ENCODE data around the gene DDX54.
A peak's percentile ranks its signal among the peaks of the same experiment; 100 is the strongest.

Gene DDX54, protein sequence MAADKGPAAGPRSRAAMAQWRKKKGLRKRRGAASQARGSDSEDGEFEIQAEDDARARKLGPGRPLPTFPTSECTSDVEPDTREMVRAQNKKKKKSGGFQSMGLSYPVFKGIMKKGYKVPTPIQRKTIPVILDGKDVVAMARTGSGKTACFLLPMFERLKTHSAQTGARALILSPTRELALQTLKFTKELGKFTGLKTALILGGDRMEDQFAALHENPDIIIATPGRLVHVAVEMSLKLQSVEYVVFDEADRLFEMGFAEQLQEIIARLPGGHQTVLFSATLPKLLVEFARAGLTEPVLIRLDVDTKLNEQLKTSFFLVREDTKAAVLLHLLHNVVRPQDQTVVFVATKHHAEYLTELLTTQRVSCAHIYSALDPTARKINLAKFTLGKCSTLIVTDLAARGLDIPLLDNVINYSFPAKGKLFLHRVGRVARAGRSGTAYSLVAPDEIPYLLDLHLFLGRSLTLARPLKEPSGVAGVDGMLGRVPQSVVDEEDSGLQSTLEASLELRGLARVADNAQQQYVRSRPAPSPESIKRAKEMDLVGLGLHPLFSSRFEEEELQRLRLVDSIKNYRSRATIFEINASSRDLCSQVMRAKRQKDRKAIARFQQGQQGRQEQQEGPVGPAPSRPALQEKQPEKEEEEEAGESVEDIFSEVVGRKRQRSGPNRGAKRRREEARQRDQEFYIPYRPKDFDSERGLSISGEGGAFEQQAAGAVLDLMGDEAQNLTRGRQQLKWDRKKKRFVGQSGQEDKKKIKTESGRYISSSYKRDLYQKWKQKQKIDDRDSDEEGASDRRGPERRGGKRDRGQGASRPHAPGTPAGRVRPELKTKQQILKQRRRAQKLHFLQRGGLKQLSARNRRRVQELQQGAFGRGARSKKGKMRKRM

DNA sequence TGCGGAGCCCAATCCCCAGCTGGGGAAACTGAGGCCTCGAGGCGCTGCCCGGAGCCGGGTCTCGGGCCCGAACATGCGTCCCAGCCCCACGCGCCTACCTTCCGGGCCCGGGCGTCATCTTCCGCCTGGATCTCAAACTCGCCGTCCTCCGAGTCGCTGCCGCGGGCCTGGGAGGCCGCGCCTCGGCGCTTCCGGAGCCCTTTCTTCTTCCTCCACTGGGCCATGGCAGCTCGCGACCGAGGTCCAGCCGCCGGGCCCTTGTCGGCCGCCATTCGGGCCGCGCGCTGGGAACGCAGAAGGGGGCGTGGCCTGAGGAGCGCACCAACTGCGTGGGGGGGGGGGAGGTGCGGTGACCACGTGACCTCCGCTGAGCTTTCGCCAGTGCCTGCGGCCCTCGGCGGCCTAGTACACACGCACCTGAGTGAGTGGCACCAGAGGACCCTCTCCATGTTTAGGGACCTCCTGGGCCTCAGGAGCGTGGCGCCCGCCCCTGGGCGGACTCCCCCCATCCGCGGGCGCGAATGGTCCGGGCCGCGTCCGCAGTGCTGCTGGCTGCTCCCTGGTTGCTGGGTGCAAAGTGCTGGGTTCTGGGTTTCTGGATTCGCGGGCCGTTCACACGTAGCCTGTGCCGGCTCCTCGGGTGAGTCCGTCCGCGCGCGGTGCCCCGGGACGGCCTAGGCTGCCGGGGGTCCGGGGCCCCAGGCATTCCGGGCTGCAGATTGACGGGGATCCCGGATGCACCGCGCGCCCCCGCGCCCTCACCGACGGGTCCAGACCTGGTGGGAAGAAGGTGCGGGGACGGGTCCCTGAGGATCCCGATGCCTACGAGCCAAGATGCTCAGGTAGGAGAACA lies at the start of gene DDX54, which contains the start of gene RITA1:
DDX54 (minus strand) TSS at position 299 of the 853 bp plus-strand sequence; CDS start at position 272, 27 bp downstream.
RITA1 (plus strand) TSS at position 542 of the 853 bp plus-strand sequence. CDS start 1,026 bp downstream, outside the sequence.
- no peak for DNase-seq

DNA sequence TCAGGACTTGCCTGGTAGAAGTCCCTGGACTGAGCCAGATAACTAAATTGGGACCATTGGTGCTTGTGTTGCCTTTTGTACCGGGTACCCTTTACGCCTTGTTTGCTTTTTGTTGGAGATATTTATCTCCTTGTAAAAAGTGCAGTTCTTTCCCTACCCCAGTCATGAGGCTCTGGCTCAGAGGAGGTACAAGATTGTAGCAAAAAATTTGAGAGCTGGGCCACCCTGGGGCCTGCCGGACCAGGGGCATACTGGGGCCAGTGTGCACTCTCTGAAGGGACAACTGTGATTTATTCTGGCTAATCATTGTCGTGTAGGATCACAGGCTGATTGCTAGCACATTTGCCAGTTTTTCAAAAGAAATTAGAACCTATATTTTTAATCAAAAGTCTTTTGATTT lies 49.2 kb upstream of the DDX54 start:
- no peak for DNase-seq

DNA sequence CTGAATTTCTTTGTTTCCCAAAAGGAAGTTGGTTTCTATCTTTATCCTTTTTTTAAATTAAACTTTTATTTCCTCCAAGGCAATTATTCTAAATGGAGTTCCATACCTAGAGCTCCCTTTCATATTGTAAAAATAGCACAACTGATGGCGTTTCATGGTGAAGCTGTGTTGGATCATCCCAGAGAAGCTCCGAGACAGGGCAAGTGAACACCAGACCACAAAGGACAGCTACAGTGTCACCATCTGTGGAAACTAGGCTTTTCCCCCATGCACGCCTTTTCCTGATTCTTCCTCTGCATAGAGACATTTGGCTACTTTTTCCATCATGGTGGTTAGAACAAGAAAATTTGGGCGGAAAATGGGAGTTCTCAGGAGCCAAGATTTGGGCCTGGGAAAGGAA lies 48.7 kb upstream of the DDX54 start:
- no peak for DNase-seq

DNA sequence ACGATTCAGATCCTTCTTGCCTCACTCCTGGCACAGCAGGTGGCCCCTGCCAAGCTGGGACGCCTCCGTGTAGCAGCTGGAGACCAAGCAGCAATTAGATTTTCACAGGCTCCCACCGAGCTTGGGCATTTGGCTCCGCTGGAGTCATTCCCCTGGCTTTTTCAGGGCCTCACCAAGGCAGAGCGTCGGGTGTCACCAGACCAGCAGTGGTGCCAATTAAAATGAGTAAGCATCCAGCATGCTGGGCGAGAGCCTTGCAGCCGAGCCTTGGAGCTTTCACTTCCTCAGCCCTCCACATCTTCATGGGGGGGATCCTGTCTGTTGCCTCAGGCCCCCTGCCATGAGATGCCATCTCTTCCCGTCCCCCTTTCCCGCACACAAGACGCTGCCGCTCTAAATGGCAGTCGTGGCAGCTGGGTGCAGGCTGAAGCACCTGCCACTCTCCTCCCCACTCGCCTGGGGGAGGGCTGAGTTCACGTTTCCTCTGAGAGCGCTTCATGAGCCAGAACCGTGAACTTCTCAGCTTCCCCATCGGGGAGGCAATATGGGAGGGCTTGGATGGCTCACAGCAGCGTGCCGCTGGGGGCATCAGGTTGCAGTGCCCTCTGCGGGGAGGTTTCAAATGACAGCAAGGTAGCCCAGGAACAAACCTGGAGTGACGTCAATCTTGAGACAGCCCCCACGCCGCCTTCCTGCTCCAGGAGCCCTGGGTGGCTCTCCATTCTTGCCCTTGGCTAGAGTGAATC lies 47.7 kb upstream of the DDX54 start:
- DNase-seq: no peak

DNA sequence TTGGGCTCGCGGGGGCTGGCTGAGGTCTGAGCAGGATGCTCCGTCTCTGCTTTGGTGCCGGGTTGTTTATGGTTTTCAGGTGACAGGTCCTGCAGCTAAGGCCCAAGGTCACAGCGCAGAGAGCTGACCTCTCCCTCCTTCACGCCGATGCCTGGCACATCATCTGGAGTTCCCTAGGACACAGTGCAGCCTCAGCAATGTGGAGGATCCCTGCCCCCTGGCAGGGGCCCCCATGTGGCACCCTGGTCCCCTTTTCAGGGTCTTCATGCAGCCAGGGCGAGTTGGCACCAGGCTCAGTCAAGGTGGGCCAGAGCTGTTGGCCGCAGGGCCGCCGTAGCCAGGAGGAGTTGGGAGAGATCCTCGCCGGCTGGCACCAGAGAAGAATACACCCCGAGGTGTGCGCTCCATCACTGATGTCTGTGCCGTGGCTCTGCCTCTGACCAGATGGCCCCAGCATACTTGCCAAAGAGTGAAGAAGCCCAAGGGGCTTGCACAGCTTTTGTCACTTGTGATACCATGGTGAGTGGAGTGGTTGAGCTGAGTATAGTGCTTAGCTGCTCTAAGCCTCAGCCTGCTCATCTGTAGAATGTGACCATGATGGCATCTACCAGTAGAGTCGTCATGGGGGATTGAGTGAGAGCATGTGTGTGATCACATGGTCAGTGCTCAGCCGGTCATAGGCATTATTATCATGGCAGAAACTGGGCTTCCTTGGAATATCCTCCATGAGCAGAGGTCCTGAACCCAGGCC lies 47.0 kb upstream of the DDX54 start:
- no peak for DNase-seq

DNA sequence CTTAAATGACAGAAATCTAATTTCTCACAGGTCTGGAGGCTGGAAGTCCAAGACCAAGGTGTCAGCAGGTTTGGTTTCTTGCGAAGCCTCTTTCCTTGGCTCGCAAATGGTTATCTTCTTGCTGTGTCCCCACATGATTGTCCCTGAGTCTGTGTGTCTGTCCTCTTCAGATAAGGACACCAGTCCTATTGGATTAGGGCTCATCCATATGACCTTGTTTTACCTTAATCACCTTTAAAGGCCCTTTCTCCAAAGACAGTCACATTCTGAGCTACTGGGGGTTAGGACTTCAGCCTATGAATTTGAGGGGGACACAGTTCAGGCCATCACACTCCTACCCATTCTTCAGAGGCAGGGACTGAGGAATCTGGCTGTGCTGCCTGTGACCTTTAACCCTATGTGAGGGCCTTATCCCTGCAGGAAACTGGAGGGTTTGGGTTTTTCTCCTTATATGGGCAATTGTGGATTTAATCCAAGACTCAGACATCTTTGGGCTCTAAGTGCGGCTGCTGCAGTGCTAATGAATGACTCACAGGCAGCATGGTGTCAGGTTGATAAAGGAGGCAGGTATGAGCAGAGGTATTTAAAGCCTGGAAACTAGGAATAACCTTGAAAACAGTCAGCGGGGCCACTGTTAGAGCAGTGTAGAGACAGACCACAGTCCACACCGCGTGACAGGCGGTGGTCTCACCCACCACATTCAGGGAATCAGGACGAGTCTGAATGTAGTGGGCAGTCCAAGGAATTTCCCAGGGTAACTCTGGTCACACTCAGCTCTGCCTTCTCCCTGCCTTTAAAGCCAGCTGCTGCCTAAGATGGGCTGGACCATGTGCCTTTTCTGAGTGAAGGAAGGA lies 46.2 kb upstream of the DDX54 start:
- no peak for DNase-seq

DNA sequence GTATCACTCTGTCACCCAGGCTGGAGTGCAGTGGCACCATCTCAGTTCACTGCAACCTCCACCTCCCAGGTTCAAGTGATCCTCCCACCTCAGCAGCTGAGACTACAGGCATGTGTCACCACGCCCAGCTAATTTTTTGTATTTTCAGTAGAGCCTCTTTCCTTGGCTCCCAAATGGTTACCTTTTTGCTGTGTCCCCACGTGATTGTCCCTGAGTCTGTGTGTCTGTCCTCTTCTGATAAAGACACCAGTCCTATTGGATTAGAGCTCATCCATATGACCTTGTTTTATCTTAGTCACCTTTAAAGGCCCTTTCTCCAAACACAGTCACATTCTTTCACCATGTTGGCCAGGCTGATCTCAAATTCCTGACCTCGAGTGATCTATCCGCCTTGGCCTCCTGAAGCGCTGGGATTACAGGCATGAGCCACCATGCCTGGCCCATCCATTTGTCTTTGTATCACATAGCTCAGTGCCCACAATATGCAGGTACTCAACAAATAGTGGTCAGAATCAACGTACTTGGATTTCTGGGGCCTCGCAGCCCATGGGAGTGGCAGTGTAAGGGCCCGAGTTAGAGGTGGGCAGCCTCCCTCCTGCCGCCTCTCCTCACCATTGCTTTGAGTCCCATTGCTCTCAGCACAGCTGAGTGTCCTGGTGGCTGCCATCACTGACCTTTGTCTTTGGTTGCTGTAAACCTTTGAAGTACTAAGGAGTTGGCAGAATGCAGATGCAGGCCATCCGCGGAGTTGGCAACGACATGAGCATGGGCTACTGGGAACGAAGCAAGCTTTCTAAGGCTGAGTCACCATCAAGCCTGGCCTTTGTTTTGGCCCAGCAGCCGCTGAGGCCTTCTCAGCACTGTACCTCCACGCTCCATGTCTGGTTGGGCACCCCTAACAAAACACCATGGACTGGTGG lies 45.3 kb upstream of the DDX54 start:
- no peak for DNase-seq

DNA sequence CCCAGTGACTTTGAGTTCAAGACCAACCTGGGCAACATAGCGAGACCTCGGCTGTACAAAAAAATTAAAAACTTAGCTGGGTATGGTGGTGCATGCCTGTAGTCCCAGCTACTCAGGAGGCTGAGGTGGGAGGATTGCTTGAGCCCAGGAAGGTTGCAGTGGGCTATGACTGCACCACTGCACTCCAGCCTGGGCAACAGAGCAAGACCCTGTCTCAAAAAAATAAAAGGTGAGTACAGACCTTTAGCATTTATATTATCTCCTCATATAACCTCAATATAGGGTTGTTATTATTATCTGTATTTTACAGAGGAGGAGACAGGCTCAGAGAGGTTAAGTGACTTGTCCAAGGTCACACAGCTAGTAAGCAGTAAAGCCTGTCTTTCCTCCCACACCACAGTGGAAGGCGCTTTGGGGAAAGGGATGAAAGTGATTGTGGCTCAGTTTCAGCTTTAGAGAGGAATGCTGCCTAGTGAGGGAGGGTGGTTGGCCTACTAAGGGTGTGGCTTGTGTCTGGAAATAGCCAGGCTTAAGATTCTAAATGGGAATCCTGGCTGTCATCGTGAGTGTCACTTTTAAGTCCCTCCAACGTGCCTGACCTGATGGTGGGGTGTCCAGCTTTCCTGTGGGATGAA lies 43.2 kb upstream of the DDX54 start:
- no peak for DNase-seq

DNA sequence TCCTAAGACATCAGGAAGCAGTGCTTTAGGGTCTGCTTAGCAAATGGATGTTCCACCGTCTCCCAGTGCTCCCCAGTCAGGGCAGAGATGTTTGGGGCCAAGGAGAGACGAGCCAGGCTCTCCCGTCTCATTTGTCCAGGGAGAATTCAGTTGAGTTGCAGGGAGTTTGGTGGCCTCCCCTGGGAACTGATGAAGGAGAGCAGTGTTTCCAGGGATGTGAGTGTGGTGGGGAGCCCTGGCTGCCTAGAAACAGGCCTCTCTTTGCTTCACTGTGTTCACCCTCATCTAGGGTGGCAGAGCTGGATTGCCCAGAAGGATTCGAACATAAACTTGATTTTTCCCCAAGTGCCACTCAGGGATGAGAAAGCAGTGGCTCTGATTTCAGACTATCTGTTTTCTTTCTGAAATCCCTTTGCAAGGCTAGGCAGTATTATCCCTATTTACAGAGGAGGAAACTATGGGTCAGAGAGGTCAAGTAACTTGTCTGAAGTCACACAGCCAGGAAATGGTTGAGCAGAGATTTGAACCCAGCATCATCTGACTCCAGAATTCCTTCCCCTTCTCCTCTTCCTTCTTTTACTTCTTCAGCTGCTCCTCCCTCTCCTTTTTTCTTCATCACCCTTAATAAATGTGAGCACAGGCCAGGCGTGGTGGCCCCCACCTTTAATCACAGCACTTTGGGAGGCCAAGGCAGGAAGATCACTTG lies 42.6 kb upstream of the DDX54 start:
- DNase-seq: no peak

DNA sequence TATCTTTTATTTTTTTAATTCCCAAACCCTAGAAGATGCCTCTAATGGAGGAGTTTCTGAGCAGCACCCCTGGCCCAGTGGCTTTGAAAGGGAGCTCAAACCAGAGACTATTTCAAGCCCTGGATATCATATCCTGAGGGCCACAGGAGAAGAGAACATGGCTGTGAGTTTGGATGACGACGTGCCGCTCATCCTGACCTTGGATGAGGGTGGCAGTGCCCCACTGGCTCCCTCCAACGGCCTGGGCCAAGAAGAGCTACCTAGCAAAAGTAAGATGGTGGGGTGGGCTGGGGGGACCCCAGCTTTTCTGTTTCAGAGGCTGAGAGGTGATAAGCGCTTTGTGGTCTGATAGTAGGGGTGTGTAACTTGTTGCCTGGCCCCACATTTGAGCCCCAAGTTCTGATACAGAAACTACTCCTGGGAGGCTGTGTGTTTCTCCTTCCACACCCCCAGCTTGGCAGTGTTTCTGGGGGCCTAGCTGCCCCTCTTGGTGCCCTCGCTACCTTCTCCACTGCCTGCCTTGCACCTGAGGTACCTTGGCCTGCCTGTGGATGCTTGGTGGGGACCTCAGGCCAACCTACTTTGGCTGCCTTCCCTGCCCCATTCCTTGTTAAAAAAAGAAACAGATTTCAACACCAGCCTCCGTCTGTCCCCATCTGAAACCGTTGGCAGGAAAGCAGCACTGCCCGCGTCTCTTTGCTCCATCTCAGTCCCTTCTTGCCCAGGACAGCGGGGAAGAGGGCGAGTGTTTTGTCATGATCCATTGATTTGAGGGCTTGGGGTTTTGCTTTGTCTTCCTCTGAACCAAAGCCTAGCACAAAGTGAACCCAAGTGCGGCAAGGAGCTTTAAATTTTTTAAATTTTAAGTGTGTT lies 41.7 kb upstream of the DDX54 start:
- DNase-seq: peak; percentile 43 to 78

DNA sequence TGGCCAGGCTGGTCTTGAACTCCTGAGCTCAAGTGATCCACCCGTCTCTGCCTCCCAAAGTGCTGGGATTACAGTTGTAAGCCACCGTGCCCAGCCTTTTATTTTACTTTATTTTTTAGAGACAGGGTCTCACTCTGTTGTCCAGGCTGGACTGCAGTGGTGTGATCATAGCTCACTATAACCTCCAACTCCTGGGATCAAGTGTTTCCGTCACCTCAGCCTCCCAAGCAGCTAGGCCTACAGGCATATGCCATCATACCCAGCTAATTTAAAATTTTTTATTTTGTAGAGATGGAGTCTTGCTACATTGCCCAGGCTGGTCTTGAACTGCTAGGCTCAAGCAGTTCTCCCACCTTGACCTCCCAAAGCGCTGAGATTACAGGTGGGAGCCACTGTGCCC lies 39.7 kb upstream of the DDX54 start:
- DNase-seq: no peak

DNA sequence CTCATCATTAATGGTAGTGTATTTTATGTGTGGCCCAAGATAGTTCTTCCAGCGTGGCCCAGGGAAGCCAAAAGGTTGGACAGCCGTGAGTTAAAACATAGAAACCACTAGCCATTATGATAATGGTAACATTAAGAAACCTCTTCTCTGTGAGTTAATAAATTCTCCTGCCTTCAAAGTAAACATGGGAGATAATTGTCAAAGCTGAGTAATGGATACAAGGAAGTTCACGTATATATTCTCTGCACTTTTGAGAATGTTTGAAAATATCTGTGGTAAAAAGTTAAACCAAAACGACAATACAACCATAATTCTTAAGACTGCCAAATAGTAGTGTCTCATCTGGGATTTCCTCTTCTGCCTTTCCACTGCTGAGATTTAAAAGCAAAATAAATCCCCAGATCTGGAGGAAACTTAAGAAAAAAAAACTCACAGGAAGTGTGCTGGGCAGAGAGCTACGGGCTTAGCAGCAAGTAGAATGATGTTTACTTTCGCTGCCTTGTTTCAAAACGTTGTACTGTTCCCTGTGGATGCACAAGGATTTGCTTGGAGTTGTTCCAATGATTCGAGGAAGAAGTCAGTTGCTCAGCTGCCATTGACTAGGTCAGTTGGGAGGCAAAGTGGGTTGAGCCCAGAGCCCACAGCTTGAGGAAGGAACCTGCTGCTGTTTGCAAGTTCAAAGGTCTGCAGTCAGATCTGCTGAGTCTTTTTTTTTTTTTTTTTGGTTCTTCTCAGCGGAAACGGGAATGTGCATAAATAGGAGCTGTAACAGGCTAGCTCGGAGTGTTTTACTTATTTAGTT lies 37.7 kb upstream of the DDX54 start:
- no peak for DNase-seq

DNA sequence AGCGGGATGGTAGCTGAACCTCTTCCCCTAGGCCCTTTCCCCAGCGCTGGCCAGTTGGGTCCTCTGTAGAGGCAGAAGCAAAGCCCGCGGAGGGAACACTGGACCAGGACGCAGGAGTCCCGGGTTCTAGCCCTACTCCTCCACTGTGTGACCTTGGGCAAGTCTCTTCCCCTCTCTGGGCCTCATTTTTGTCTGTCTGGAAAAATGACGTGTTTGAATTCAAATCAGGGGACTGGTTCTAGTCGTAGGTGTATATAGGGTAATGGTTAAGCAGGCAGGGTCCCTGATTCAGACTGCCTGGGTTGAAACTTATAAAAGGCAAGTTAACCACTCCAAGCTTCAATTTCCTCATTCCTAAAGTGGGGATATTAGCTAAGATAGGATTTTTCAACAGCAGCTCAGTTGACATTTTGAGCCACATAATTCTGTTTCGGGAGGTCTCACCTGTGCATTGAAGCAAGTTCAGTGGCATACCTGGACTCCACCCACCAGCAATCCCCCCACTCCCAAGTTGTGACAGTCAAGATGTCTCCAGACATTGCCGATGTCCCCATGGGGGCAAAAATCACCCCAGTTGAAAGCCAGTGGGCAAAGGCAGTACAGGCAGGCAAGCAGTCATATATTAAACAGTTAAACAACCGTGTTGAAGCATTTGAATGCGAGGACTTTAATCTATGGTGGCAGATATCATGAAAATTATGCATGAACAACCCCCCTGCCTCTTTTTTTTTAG lies 36.9 kb upstream of the DDX54 start:
- DNase-seq: no peak

DNA sequence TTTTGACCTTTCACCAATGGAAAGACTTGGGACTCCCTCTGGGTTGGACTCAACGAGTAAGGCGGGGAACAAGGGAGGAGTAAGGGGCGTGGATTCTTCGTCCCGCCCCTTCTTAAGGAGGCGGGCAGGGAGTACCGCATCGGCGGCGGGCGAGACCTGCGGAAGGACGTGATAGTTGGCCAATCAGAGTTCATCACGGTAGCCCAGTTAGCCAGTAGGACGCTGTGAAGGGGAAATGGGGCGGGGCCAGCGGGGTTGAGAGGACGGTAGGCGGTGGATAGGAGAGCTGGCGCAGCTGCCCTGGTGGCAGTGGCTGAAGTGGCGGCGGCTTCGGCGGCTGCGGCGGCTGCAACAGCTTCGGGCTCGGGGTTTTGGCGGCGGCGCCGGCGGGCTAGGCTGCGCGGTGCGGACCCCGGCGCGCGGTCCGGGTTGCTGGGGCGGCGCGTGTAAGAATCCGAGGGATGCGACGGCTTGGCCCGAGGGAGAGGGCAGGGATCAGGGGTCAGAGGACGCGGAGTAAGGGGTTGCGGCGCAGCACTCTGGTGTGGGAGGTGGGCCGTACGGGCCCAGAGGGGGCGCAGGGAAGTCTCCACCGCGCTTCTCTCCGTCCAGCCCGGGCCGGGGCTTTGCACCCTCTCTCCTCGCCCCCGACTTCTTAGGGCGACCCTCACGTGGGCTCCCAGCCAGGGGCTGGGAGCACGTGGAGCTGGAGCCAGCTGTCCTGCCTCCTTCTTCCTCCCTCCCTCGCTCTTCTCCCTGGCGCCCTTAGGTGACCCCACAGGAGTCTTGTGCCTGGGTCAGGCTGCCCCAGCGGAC lies 36.1 kb upstream of the DDX54 start, which contains the start of gene TPCN1:
TPCN1 (plus strand) TSS at position 284 of the 816 bp plus-strand sequence. CDS start 5,389 bp downstream, outside the sequence.
- DNase-seq: peak; percentile 99 to 100
